K562 (cell line): Measurements from ENCODE around the gene C1QTNF12. TPM values are rescaled to one million over a fixed set of nuclear protein-coding genes. Genes with fewer than 3 reads are reported as not detected.

Experiments used
- ARHGAP35 ChIP-seq: fragments of 450-650 bp; IDR thresholded peaks from 2 replicates; pipeline ENCODE4 v1.6.1; 2018; ENCODE audit not compliant: partially characterized antibody
- CTCF ChIP-seq, 3 experiments: IDR thresholded peaks in 2 of 3; conservative IDR thresholded peaks in 1 of 3; 2 replicates each; pipeline ENCODE4 v1.5.1; 2011 to 2012; ENCODE audit warnings: low read length in 3 of 3, mild to moderate bottlenecking in 3 of 3, control low read depth in 2 of 3, improper control_type of control experiment in 1 of 3, inconsistent platforms in 1 of 3, low read depth in 1 of 3, mixed read lengths in 1 of 3, moderate library complexity in 1 of 3; ENCODE audit not compliant: insufficient read depth in 2 of 3
- JUND ChIP-seq, 2 experiments: IDR thresholded peaks; 2 replicates in 1 of 2; 3 replicates in 1 of 2; pipeline ENCODE4 v1.6.1; 2011; ENCODE audit warnings: borderline replicate concordance in 2 of 2, low read depth in 2 of 2, low read length in 2 of 2, improper control_type of control experiment in 1 of 2, missing biosample characterization in 1 of 2, missing genetic modification characterization in 1 of 2, missing genetic modification reagents in 1 of 2
- POLR2G ChIP-seq: fragments of 200-400 bp; formaldehyde crosslinking; IDR thresholded peaks from 2 replicates; pipeline ENCODE4 v1.6.1; 2017; ENCODE audit warnings: low read depth, mild to moderate bottlenecking, antibody characterized with exemption, low read length, moderate library complexity
- REST ChIP-seq, 2 experiments: fragments of 450-650 bp; formaldehyde crosslinking in 1 of 2; IDR thresholded peaks; 2 replicates each; pipeline versions ENCODE4 v1.4.0 to v1.6.1; 2014 to 2020; ENCODE audit warnings: mild to moderate bottlenecking in 2 of 2, borderline replicate concordance in 1 of 2, low read depth in 1 of 2
- SP1 ChIP-seq: sonication (generic); formaldehyde crosslinking; IDR thresholded peaks from 2 replicates; pipeline ENCODE4 v1.8.1; 2022; ENCODE audit warnings: mild to moderate bottlenecking, missing genetic modification reagents
- TAF1 ChIP-seq: IDR thresholded peaks from 2 replicates; pipeline ENCODE4 v1.6.1; 2011; ENCODE audit warnings: mild to moderate bottlenecking, low read length, moderate library complexity; ENCODE audit not compliant: insufficient read depth, control insufficient read depth, severe bottlenecking; ENCODE audit errors: extremely low read depth
- THRAP3 ChIP-seq: fragments of 450-650 bp; IDR thresholded peaks from 2 replicates; pipeline ENCODE4 v1.6.1; 2016; ENCODE audit warnings: mild to moderate bottlenecking, inconsistent platforms, borderline replicate concordance
- USF1 ChIP-seq: sonication (generic); formaldehyde crosslinking; IDR thresholded peaks from 2 replicates; pipeline ENCODE4 v1.9.0; 2022; ENCODE audit warnings: mild to moderate bottlenecking, missing genetic modification reagents
- polyA plus RNA-seq, 8 experiments: library from polyadenylated mRNA; depleted of rRNA in 4 of 8; stranded (reverse) in 5 of 8; unstranded in 3 of 8; fragments of >200 nt; fragmentation: Nextera tagmentation in 2 of 8; fragmentation: Illumina TruSeq in 1 of 8; extraction: Ambion mirVana in 2 of 8; extraction: Trizol in 1 of 8; gene quantifications; 2 replicates each; pipeline versions ENCODE4 v1.2.1 to v1.2.3, GENCODE V29; 2011 to 2014; ENCODE audit warnings: inconsistent platforms in 1 of 8, missing spikeins in 1 of 8
- total RNA-seq, 7 experiments: library from RNA; depleted of rRNA in 6 of 7; stranded (reverse); fragments of >200 nt in 6 of 7; fragmentation: Illumina TruSeq in 2 of 7; extraction: Trizol in 2 of 7; gene quantifications; 2 replicates each; pipeline versions ENCODE4 v1.2.1 to v1.2.3, GENCODE V29; 2011 to 2021; ENCODE audit warnings: low replicate concordance in 1 of 7
- TF ChIP-seq, protein P1 (sequence below): fragments of 450-650 bp; IDR thresholded peaks from 2 replicates; pipeline ENCODE4 v1.6.1; 2016; ENCODE audit warnings: antibody characterized with exemption
- TF ChIP-seq, protein P2 (sequence below): conservative IDR thresholded peaks from 2 replicates; pipeline ENCODE4 v1.6.1; 2011; ENCODE audit warnings: low read depth, mild to moderate bottlenecking, low read length; ENCODE audit not compliant: control insufficient read depth

C1QTNF12 gene
- total and polyA plus RNA-seq, 9 of the 15 experiments (the other 6 are each of a cell fraction or from before 2014, with no cell fraction given): 0.11 to 4.3 (median 0.93) TPM; not detected in 3

GRCh38 chr1:1290238-1290731 lies 43.8 kb upstream of the C1QTNF12 start (continued):
- no peak for TF ChIP-seq TAF1
- peak; percentile 37; the same call in 1 of the 2 replicates for TF ChIP-seq SP1
- TF ChIP-seq, protein P1, sequence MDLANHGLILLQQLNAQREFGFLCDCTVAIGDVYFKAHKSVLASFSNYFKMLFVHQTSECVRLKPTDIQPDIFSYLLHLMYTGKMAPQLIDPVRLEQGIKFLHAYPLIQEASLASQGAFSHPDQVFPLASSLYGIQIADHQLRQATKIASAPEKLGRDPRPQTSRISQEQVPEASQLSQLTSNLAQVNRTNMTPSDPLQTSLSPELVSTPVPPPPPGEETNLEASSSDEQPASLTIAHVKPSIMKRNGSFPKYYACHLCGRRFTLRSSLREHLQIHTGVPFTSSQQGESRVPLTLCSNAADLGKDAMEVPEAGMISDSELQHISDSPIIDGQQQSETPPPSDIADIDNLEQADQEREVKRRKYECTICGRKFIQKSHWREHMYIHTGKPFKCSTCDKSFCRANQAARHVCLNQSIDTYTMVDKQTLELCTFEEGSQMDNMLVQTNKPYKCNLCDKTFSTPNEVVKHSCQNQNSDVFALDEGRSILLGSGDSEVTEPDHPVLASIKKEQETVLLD: peak; percentile 53; the same call in 1 of the 2 replicates
- TF ChIP-seq REST (IDR thresholded peaks at IDR 0.05; ENCODE audit: borderline replicate concordance): peak; percentile 46
- no peak for TF ChIP-seq REST (CRISPR knock-in tag; IDR thresholded peaks at IDR 0.05; ENCODE audit: low read depth)
- TF ChIP-seq JUND (IDR thresholded peaks at IDR 0.05; ENCODE audit: borderline replicate concordance, low read depth, low read length): peak; percentile 29; the same call in 1 of the 2 replicates
- no peak for TF ChIP-seq JUND (tag; IDR thresholded peaks at IDR 0.05; ENCODE audit: borderline replicate concordance, low read depth, low read length)
- TF ChIP-seq POLR2G: no peak
- TF ChIP-seq USF1 (CRISPR knock-in tag): peak; percentile 43; the same call in 1 of the 2 replicates
- TF ChIP-seq ARHGAP35: peak; percentile 12
- TF ChIP-seq, protein P2, sequence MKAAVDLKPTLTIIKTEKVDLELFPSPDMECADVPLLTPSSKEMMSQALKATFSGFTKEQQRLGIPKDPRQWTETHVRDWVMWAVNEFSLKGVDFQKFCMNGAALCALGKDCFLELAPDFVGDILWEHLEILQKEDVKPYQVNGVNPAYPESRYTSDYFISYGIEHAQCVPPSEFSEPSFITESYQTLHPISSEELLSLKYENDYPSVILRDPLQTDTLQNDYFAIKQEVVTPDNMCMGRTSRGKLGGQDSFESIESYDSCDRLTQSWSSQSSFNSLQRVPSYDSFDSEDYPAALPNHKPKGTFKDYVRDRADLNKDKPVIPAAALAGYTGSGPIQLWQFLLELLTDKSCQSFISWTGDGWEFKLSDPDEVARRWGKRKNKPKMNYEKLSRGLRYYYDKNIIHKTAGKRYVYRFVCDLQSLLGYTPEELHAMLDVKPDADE: no peak
- TF ChIP-seq THRAP3: no peak
- TF ChIP-seq CTCF (IDR thresholded peaks at IDR 0.05 in 2 of 3, conservative IDR thresholded peaks at IDR 0.05 in 1 of 3; ENCODE audit: insufficient read depth in 2 of 3, low read depth in 1 of 3, low read length in 3 of 3): peak; percentile 76 to 87 (median 85)
